DMS53 treated with DMSO at 0.1 percent for 48 hours (cell line): Measurements from ENCODE around the gene AKAP8L.
"Not testable (repeated sequence)": the region's sequence is repeated elsewhere in the genome, so short reads cannot be mapped to it uniquely, and the experiment has no call there.

ENCODE experiments used
- DNase-seq: peaks from one replicate; lab custom pipeline; 2025; ENCODE audit not compliant: unreplicated experiment; lab: John Stamatoyannopoulos, UW

The AKAP8L gene

GRCh38 chr19:15421136-15421695 lies 2.4 kb upstream of the AKAP8L start:
- DNase-seq, result no peak

- DNase-seq, result peak; percentile 4
Observed at GRCh38 chr19:15419413-15420025, 731 bp upstream of the AKAP8L start.

- no peak for DNase-seq
Observed at GRCh38 chr19:15418231-15418578, 583 bp downstream of the AKAP8L start.

GRCh38 chr19:15417699-15418098 lies 1.1 kb downstream of the AKAP8L start:
- no peak for DNase-seq

GRCh38 chr19:15412832-15413231 lies 6.0 kb downstream of the AKAP8L start:
- no peak for DNase-seq

GRCh38 chr19:15411351-15411750 lies 7.4 kb downstream of the AKAP8L start:
- not testable (repeated sequence) for DNase-seq

GRCh38 chr19:15404780-15405211 lies 14.0 kb downstream of the AKAP8L start:
- no peak for DNase-seq

GRCh38 chr19:15404097-15404779 lies 14.6 kb downstream of the AKAP8L start:
- no peak for DNase-seq

GRCh38 chr19:15403151-15403531 lies 15.6 kb downstream of the AKAP8L start:
- no peak for DNase-seq

- no peak for DNase-seq
Observed at GRCh38 chr19:15402411-15403150, 16.2 kb downstream of the AKAP8L start.

GRCh38 chr19:15401397-15401710 lies 17.4 kb downstream of the AKAP8L start:
- no peak for DNase-seq

GRCh38 chr19:15400521-15401396 lies 18.0 kb downstream of the AKAP8L start:
- DNase-seq, result no peak

- no peak for DNase-seq
Observed at GRCh38 chr19:15399635-15400034, 19.2 kb downstream of the AKAP8L start.

- DNase-seq, result no peak
Observed at GRCh38 chr19:15399234-15399515, 19.6 kb downstream of the AKAP8L start.

- DNase-seq, result no peak
Observed at GRCh38 chr19:15398501-15399233, 20.1 kb downstream of the AKAP8L start.

- DNase-seq, result no peak
Observed at GRCh38 chr19:15397782-15398181, 21.0 kb downstream of the AKAP8L start.

- no peak for DNase-seq
Observed at GRCh38 chr19:15397236-15397635, 21.6 kb downstream of the AKAP8L start.

GRCh38 chr19:15396436-15396835 lies 22.4 kb downstream of the AKAP8L start:
- no peak for DNase-seq

- DNase-seq, result not testable (repeated sequence)
Observed at GRCh38 chr19:15395251-15395650, 23.5 kb downstream of the AKAP8L start.

- DNase-seq, result no peak
Observed at GRCh38 chr19:15394426-15394825, 24.4 kb downstream of the AKAP8L start.

- DNase-seq, result no peak
Observed at GRCh38 chr19:15393963-15394362, 24.8 kb downstream of the AKAP8L start.
